ENCODE data around the gene MPV17L.
"Not testable (repeated sequence)": the region's sequence is repeated elsewhere in the genome, so short reads cannot be mapped to it uniquely, and the experiment has no call there.

Gene MPV17L

GRCh38 chr16:15409476-15409875 lies 13.9 kb downstream of the MPV17L start:
- DNase-seq (ENCODE audit: low spot score) = not testable (repeated sequence)

- no peak for DNase-seq (ENCODE audit: low spot score)
Observed at GRCh38 chr16:15415511-15415985, 20.0 kb downstream of the MPV17L start.

DNA sequence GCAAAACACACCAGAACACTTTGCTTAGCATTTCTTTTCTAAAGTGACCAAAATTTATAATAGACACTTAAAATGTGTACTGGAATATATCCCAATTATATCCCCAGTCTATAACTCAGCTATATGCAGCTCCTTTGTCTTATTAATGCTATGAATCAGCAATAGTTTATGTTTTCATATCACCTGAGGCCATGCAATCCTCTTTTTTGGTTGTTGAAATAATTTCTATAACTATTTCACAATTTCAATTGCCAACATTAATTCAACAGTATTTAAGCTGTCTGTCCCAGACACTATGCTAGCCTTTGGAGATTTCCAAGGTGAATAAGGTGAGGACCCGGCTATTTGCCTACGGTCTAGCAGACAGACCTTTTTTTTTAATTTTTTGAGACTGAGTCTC lies 21.6 kb downstream of the MPV17L start:
- no peak for DNase-seq (ENCODE audit: low spot score)

GRCh38 chr16:15418206-15418605 lies 22.7 kb downstream of the MPV17L start:
- no peak for DNase-seq (ENCODE audit: low spot score)

DNA sequence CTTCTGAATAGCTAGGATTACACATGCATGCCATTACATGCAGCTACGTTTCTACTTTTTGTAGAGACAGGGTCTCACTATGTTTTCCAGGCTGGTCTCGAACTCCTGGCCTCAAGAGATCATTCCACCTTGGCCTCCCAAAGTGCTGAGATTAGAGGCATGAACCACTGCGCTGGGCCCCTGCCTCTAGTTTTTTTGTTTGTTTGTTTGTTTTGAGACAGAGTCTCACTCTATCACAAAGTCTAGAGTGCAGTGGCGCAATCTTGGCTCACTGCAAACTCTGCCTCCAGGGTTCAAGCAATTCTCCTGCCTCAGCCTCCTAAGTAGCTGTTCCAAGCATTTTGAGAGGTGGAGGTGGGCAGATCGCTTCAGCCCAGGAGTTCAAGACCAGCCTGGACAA lies 26.1 kb downstream of the MPV17L start:
- not testable (repeated sequence) for DNase-seq (ENCODE audit: low spot score)

- DNase-seq (ENCODE audit: low spot score) = no peak
Observed at GRCh38 chr16:15422222-15422621, 26.7 kb downstream of the MPV17L start.

DNA sequence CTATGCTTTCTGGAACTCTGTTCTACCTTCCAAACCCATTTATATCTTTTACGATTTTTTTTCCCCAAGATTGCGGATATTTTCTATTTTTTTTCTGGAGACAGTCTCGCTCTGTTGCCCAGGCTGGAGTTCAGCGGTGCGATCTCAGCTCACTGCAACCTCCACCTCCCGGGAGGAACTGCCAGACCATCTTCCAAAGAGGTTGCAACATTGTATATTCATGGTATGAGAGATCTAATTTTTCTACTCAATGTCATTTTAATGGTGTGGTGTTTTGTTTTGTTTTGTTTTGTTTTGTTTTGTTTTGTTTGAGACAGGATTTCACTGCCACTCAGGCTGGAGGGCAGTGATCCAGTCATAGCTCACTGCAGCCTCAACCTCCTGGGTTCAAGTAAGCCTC lies 30.3 kb downstream of the MPV17L start:
- DNase-seq (ENCODE audit: low spot score) = no peak

GRCh38 chr16:15426796-15427195 lies 31.2 kb downstream of the MPV17L start:
- no peak for DNase-seq (ENCODE audit: low spot score)

DNA sequence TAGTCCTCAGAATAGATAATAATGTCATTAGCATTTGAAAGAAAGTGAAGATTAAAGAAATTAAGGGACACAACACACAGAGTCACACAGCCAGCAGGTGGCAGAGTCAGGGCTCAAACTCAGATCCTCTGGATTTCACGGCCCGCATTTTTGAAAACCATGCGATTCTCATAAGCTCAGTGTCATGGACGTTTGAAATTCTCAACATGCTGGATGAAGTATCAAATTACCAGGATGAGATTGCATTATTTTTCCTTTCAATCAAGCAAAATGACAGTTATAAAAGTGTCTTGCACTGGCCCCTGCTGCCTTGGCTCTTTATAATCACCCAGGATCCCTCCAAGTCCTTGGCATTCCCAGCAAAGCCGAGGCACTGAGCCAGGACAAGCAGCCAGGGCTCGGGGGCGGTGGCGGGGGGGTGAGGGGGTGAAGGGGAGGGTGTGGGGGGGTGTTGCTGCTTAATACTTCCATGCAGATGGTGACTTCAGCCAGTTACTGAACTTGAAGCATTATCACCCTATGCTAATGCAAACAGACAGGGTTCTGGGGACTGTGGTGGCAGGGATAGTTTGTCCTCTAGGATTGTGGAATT lies 32.2 kb downstream of the MPV17L start:
- DNase-seq (ENCODE audit: low spot score) = peak; percentile 55

DNA sequence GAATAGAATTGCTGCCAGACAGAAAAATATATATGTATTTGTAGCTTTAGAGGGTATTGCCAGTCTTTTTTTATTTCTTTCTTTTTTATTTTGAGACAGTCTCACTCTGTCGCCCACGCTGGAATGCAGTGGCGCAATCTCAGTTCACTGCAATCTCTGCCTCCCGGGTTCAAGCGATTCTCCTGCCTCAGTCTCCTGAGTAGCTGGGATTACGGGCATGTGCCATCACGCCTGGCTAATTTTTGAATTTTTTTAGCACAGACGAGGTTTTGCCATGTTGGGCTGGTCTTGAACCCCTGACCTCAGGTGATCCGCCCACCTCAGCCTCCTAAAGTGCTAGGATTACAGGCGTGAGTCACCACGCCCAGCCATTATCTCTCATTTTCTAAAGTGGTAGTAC lies 35.3 kb downstream of the MPV17L start:
- not testable (repeated sequence) for DNase-seq (ENCODE audit: low spot score)

GRCh38 chr16:15434079-15434424 lies 38.5 kb downstream of the MPV17L start:
- DNase-seq (ENCODE audit: low spot score) = no peak

DNA sequence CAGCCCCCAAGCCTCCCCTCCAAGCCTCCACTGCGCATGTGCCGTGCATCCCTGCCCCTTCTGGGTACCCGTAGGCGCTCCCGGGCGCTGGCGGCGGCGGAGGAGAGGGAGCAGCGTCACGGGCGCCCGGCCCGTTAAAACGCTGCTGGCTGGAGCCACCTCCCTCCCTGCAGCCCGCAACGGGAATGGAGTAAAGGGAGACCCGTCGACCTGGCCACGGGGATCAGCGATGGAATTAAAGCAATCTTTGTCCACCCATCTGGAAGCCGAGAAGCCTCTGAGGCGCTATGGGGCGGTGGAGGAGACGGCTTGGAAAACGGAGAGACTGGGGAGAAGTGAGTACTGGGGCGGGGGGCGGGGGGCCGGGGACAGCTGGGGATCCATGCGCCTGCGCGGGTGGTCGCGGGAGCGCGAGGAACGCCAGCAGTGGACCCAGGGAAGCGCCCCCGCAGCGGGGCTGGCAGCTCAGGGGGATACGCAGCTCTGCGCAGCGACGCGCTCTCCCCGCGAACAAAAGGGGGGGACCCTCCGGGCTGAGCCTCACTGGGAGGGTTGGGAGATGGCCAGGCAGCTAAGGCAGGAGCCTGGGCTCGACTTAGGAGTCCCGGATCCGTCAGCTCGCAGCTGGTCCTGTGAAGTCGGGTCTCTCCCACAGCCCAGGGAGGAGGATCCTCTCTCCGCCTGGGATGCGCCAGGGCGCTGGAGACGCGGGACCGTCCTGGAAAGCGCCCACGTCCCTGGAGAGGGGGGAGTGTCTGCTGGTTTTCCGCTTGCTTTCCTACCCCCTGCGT lies 39.1 kb downstream of the MPV17L start, which contains the start of gene BMERB1:
Gene BMERB1, plus strand, starts transcription at position 164 of the 791 bp plus-strand sequence. Its CDS starts 66 bp downstream, at position 230.
- no peak for DNase-seq (ENCODE audit: low spot score)

- no peak for DNase-seq (ENCODE audit: low spot score)
Observed at GRCh38 chr16:15435216-15435864, 39.8 kb downstream of the MPV17L start.

DNA sequence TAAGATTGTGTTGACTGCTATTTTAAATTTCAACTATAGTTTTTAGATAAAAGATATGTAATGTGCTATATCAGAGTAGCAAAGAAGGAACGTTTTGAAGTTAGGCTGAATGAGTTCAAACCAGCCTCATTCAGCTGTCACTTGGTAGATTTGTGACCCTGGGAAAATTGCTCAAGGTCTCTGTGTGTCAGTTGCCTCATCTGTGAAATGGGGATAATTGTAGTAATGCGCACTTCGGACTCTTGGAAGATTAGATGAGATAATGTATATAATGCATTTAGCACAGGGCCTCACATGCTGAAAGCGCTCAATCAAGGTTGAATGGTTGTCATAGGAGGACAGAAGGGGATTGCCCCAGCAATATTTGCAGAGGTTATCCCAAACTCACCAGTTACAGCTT lies 43.5 kb downstream of the MPV17L start:
- no peak for DNase-seq (ENCODE audit: low spot score)

GRCh38 chr16:15439521-15439920 lies 44.0 kb downstream of the MPV17L start:
- DNase-seq (ENCODE audit: low spot score) = no peak

DNA sequence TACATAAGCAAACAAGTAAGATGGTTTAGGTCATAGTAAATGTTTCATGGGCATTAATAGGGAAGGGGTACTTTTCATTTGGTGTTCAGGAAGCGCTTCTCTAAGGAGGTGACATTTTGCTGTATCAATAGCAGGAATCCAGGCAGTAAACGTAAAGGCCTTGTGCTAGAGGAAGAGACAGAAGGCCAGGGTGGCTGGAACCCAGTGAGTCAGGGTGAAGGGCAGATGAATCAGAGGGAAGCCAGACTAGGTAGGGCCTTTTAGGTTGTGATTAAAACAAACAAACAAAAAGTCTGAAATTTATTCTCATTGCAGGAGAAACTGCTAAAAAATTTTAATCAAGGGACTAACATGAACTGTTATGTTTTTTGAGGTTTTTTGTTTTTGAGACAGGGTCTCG lies 45.3 kb downstream of the MPV17L start:
- DNase-seq (ENCODE audit: low spot score) = no peak

GRCh38 chr16:15442140-15442539 lies 46.6 kb downstream of the MPV17L start:
- DNase-seq (ENCODE audit: low spot score) = not testable (repeated sequence)

DNA sequence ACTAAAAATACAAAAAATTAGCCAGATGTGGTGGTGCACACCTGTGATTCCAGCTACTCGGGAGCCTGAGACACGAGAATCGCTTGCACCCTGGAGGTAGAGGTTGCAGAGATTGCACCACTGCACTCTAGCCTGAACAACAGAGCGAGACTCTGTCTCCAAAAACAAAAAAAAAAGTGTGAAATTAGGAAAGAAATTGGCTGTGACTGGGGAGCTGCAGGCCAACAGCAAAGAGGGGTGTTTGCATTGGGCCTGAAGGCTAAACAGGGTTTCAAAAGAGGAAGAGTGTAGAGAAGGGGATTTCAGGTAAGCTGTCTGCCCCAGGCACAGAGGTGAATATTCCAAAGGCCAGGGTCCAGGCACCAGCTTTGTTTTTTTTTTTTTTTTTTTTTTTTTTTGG lies 48.2 kb downstream of the MPV17L start:
- no peak for DNase-seq (ENCODE audit: low spot score)

- no peak for DNase-seq (ENCODE audit: low spot score)
Observed at GRCh38 chr16:15444264-15444663, 48.7 kb downstream of the MPV17L start.

DNA sequence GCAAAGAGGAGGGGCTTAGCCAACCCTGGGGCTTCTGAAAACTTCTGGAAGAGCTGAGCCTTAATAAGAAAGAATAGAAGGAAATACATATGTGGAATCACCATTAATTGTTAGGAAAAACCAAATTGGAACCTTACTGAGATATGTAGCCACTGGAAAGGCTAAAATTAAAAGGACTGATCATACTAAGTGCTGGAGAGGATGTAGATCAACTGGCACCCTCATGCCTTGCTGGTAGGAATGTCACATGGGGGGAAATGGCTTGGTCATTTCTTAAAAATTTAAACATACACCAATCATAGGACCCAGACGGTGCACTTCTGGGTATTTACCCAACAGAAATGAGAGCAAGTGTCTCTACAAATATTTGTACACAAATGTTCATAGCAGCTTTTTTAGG lies 49.9 kb downstream of the MPV17L start:
- DNase-seq (ENCODE audit: low spot score) = no peak

GRCh38 chr16:15446901-15447300 lies 51.3 kb downstream of the MPV17L start:
- no peak for DNase-seq (ENCODE audit: low spot score)

DNA sequence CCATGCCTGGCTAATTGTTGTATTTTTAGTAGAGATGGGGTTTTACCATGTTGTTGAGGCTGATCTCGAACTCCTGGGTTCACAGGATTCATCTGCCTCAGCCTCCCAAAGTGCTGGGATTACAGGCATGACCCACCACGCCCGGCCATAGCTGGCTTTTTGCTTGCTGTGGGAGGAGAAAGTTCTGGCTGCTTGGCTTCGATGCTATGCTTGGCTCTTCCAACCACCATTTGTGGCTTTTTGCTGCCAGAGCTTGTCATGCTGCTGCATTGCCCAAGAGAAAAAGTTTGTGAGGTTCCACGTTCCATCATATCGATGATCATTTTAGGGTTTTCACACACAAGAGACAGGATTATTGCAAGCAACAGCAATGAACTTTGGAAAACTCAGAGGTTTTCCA lies 55.1 kb downstream of the MPV17L start:
- DNase-seq (ENCODE audit: low spot score) = no peak

- no peak for DNase-seq (ENCODE audit: low spot score)
Observed at GRCh38 chr16:15451098-15451731, 55.7 kb downstream of the MPV17L start.

Data from COLO829 (cell line).